Measurements from ENCODE around the gene AIG1. TPM values are rescaled to one million over a fixed set of nuclear protein-coding genes. Genes with fewer than 3 reads are reported as not detected.

Gene AIG1
- total and polyA plus RNA-seq, 2 of the 13 experiments (the other 11 are each of a cell fraction or from before 2014, with no cell fraction given), result 115 to 197 TPM

GRCh38 chr6:143215771-143216170 lies 155.1 kb downstream of the AIG1 start:
- Histone ChIP-seq H3K9ac (ENCODE audit: insufficient read depth, low read depth, low read length) (no peak overlapping the region), H3K4me3 (replicated peaks in 1 of 3; ENCODE audit: insufficient read depth in 1 of 3, low read depth in 2 of 3, low read length in 3 of 3) (no peak overlapping the region), H3K36me3 (replicated peaks in 1 of 2; ENCODE audit: control insufficient read depth in 1 of 2, insufficient read depth in 2 of 2, low read length in 2 of 2) (peaks cover 0 to 5% of the 10 kb centered on the region in 2 experiments; a peak in 1 of 5 replicates), H3K79me2 (ENCODE audit: insufficient read depth, low read length) (no peaks in the 10 kb centered on the region), H3K4me2 (ENCODE audit: low read depth, low read length) (no peak overlapping the region), H2AFZ (ENCODE audit: low read length) (no peak overlapping the region), H3K4me1 (ENCODE audit: insufficient read depth, low read length) (no peaks in the 10 kb centered on the region), H3K9me3 (ENCODE audit: low read length) (no peaks in the 10 kb centered on the region), H3K27ac (ENCODE audit: extremely low read length, insufficient read depth, low read length) (no peak overlapping the region), H3K27me3 (ENCODE audit: control insufficient read depth in 1 of 2, insufficient read depth in 2 of 2, low read length in 2 of 2) (no peaks in the 10 kb centered on the region), H4K20me1 (ENCODE audit: insufficient read depth, low read length) (no peaks in the 10 kb centered on the region)
- FAIRE-seq (no peak), DNase-seq (ENCODE audit: low spot score) (no peak), ATAC-seq (no peak)
- intact Hi-C loops (cut with micrococcal nuclease; ENCODE audit: unreplicated experiment), result no loop called here
- ChIA-PET CTCF (ENCODE audit: low intra/inter-chr PET ratio, low total read pairs) (no interaction called here), POLR2A (no interaction called here)
- 61% methylated on average over 1 of the region's 1 CpG for WGBS (ENCODE audit: low lambda C conversion rate)
- BruUV-seq (replicated peaks), result no TSS peak
- TF ChIP-seq BHLHE40 (IDR thresholded peaks at IDR 0.05; ENCODE audit: low read length) (no peak), FOXP1 (IDR thresholded peaks at IDR 0.05) (no peak), FOXP1 (CRISPR knock-in tag; IDR thresholded peaks at IDR 0.05) (no peak), NFYC (CRISPR knock-in tag; IDR thresholded peaks at IDR 0.05) (no peak), MIER3 (CRISPR knock-in tag; IDR thresholded peaks at IDR 0.05; ENCODE audit: borderline replicate concordance) (no peak), POLR2AphosphoS2 (IDR thresholded peaks at IDR 0.05; ENCODE audit: low read depth, low read length) (no peak), ZNF547 (CRISPR knock-in tag; IDR thresholded peaks at IDR 0.05) (no peak), TEAD2 (CRISPR knock-in tag; IDR thresholded peaks at IDR 0.05) (no peak), MIER2 (CRISPR knock-in tag; IDR thresholded peaks at IDR 0.05) (no peak), ZNF703 (CRISPR knock-in tag; IDR thresholded peaks at IDR 0.05; ENCODE audit: borderline replicate concordance) (no peak), THAP7 (CRISPR knock-in tag; IDR thresholded peaks at IDR 0.05) (no peak)
- in situ Hi-C loops (cut with HindIII; ENCODE audit: extremely low pct_ligation_motif_present, low pct_unique_long_range_greater_than_20kb), result no loop called here

- ATAC-seq (no peak), FAIRE-seq (no peak), DNase-seq (ENCODE audit: low spot score) (no peak)
- no peak overlapping the region for H3K9ac ChIP-seq (ENCODE audit: insufficient read depth, low read depth, low read length)
- H3K27me3 ChIP-seq (ENCODE audit: control insufficient read depth in 1 of 2, insufficient read depth in 2 of 2, low read length in 2 of 2), result no peaks in the 10 kb centered on the region
- 0 out of 2 replicates have a peak, but pooled peaks cover 4% of the 10 kb centered on the region for H3K4me1 ChIP-seq (ENCODE audit: insufficient read depth, low read length)
- intact Hi-C loops (cut with micrococcal nuclease; ENCODE audit: unreplicated experiment) (no loop called here), in situ Hi-C loops (cut with HindIII; ENCODE audit: extremely low pct_ligation_motif_present, low pct_unique_long_range_greater_than_20kb) (no loop called here)
- ChIA-PET POLR2A (no interaction called here), CTCF (ENCODE audit: low intra/inter-chr PET ratio, low total read pairs) (no interaction called here)
- H3K4me3 ChIP-seq (replicated peaks in 1 of 3; ENCODE audit: insufficient read depth in 1 of 3, low read depth in 2 of 3, low read length in 3 of 3), result no peak overlapping the region
- WGBS (ENCODE audit: low lambda C conversion rate), result 89% methylated on average over 5 of the region's 5 CpGs
- no peak overlapping the region for H3K4me2 ChIP-seq (ENCODE audit: low read depth, low read length)
- H3K27ac ChIP-seq (ENCODE audit: extremely low read length, insufficient read depth, low read length), result no peak overlapping the region
- H3K36me3 ChIP-seq (replicated peaks in 1 of 2; ENCODE audit: control insufficient read depth in 1 of 2, insufficient read depth in 2 of 2, low read length in 2 of 2), result peaks cover 0 to 5% of the 10 kb centered on the region in 2 experiments; a peak in 1 of 5 replicates
- no peak overlapping the region for H2AFZ ChIP-seq (ENCODE audit: low read length)
- no peaks in the 10 kb centered on the region for H3K9me3 ChIP-seq (ENCODE audit: low read length)
- BruUV-seq (replicated peaks), result no TSS peak
- no peaks in the 10 kb centered on the region for H3K79me2 ChIP-seq (ENCODE audit: insufficient read depth, low read length)
- H4K20me1 ChIP-seq (ENCODE audit: insufficient read depth, low read length), result no peaks in the 10 kb centered on the region
- TF ChIP-seq LCORL (IDR thresholded peaks at IDR 0.05), result no peak
- TF ChIP-seq LCORL (CRISPR knock-in tag; IDR thresholded peaks at IDR 0.05), result no peak
- TF ChIP-seq FLYWCH1 (CRISPR knock-in tag; IDR thresholded peaks at IDR 0.05), result no peak
- no peak for TF ChIP-seq CENPBD1 (CRISPR knock-in tag; IDR thresholded peaks at IDR 0.05; ENCODE audit: borderline replicate concordance, low read depth)
These were observed 157.5 kb downstream of the AIG1 start for GRCh38 chr6:143218233-143218632.

All from HepG2 (cell line).